ENCODE data around the gene CEP95. TPM values are rescaled to one million over a fixed set of nuclear protein-coding genes. Genes with fewer than 3 reads are reported as not detected.

Gene CEP95
- total RNA-seq, 1 donor from 2014 or later = 40.3 TPM

GRCh38 chr17:64536913-64537312 is 30.1 kb downstream of the CEP95 start:
- ATAC-seq = no peak
- no peak for TF ChIP-seq CTCF (IDR thresholded peaks at IDR 0.05)
- no peaks in the 10 kb centered on the region for H3K27me3 ChIP-seq
- H3K36me3 ChIP-seq = peaks cover 95% of the 10 kb centered on the region
- H3K27ac ChIP-seq = no peak overlapping the region
- no peaks in the 10 kb centered on the region for H3K9me3 ChIP-seq
- no peak for DNase-seq
- intact Hi-C loops (cut with DNase I) = no loop called here
- no peak overlapping the region for H3K4me3 ChIP-seq
- H3K4me1 ChIP-seq = peaks cover 3% of the 10 kb centered on the region

- no peaks in the 10 kb centered on the region for H3K9me3 ChIP-seq
- TF ChIP-seq CTCF (IDR thresholded peaks at IDR 0.05) = no peak
- DNase-seq (no peak), ATAC-seq (no peak)
- no peak overlapping the region for H3K4me3 ChIP-seq
- intact Hi-C loops (cut with DNase I) = no loop called here
- H3K36me3 ChIP-seq = peaks cover 95% of the 10 kb centered on the region
- no peak overlapping the region for H3K27ac ChIP-seq
- peaks cover 3% of the 10 kb centered on the region for H3K4me1 ChIP-seq
- no peaks in the 10 kb centered on the region for H3K27me3 ChIP-seq
Observed at GRCh38 chr17:64537488-64537887, 30.7 kb downstream of the CEP95 start.

GRCh38 chr17:64538508-64539130 is 31.8 kb downstream of the CEP95 start:
- intact Hi-C loops (cut with DNase I) = no loop called here
- Histone ChIP-seq H3K9me3 (no peaks in the 10 kb centered on the region), H3K27ac (no peak overlapping the region), H3K27me3 (no peaks in the 10 kb centered on the region), H3K4me3 (no peak overlapping the region), H3K36me3 (peaks cover 95% of the 10 kb centered on the region), H3K4me1 (peaks cover 3% of the 10 kb centered on the region)
- TF ChIP-seq CTCF (IDR thresholded peaks at IDR 0.05) = no peak
- no peak for DNase-seq
- peak; percentile 45 for ATAC-seq

- no peaks in the 10 kb centered on the region for H3K27me3 ChIP-seq
- intact Hi-C loops (cut with DNase I) = no loop called here
- no peak for TF ChIP-seq CTCF (IDR thresholded peaks at IDR 0.05)
- peaks cover 3% of the 10 kb centered on the region for H3K4me1 ChIP-seq
- ATAC-seq (no peak), DNase-seq (no peak)
- H3K36me3 ChIP-seq = peaks cover 95% of the 10 kb centered on the region
- H3K4me3 ChIP-seq = no peak overlapping the region
- H3K9me3 ChIP-seq = no peaks in the 10 kb centered on the region
- H3K27ac ChIP-seq = no peak overlapping the region
Observed at GRCh38 chr17:64540118-64540776, 33.5 kb downstream of the CEP95 start.

- TF ChIP-seq CTCF (IDR thresholded peaks at IDR 0.05) = no peak
- H3K27me3 ChIP-seq = no peaks in the 10 kb centered on the region
- H3K9me3 ChIP-seq = no peaks in the 10 kb centered on the region
- intact Hi-C loops (cut with DNase I) = no loop called here
- H3K27ac ChIP-seq = no peak overlapping the region
- DNase-seq (no peak), ATAC-seq (no peak)
- H3K4me3 ChIP-seq = no peak overlapping the region
- H3K36me3 ChIP-seq = peaks cover 94% of the 10 kb centered on the region
- no peaks in the 10 kb centered on the region for H3K4me1 ChIP-seq
Observed at GRCh38 chr17:64544742-64545141, 38.0 kb downstream of the CEP95 start.

Data from upper lobe of right lung (tissue), 1 donor.